Colon (tissue), 2 donors: ENCODE measurements around the gene VPS35L.
"Not testable (repeated sequence)": the region's sequence is repeated elsewhere in the genome, so short reads cannot be mapped to it uniquely, and the experiment has no call there.

Source experiments
- FAIRE-seq: peaks from 2 replicates; lab custom pipeline; 2012; peaks lifted over from hg19 to GRCh38; lab: Jason Lieb, UNC
- donor health status: control.
- donor health status: control.

Gene VPS35L

GRCh38 chr16:19712418-19713058 is 157.0 kb downstream of the VPS35L start:
- no peak for FAIRE-seq

GRCh38 chr16:19713697-19714096 is 158.2 kb downstream of the VPS35L start:
- FAIRE-seq, result no peak

GRCh38 chr16:19715566-19715965 is 160.1 kb downstream of the VPS35L start:
- no peak for FAIRE-seq

- FAIRE-seq, result no peak
These were observed 160.7 kb downstream of the VPS35L start for GRCh38 chr16:19716183-19716582.

- FAIRE-seq, result not testable (repeated sequence)
These were observed 161.2 kb downstream of the VPS35L start for GRCh38 chr16:19716728-19717127.

- no peak for FAIRE-seq
These were observed 161.8 kb downstream of the VPS35L start for GRCh38 chr16:19717314-19717713.

DNA sequence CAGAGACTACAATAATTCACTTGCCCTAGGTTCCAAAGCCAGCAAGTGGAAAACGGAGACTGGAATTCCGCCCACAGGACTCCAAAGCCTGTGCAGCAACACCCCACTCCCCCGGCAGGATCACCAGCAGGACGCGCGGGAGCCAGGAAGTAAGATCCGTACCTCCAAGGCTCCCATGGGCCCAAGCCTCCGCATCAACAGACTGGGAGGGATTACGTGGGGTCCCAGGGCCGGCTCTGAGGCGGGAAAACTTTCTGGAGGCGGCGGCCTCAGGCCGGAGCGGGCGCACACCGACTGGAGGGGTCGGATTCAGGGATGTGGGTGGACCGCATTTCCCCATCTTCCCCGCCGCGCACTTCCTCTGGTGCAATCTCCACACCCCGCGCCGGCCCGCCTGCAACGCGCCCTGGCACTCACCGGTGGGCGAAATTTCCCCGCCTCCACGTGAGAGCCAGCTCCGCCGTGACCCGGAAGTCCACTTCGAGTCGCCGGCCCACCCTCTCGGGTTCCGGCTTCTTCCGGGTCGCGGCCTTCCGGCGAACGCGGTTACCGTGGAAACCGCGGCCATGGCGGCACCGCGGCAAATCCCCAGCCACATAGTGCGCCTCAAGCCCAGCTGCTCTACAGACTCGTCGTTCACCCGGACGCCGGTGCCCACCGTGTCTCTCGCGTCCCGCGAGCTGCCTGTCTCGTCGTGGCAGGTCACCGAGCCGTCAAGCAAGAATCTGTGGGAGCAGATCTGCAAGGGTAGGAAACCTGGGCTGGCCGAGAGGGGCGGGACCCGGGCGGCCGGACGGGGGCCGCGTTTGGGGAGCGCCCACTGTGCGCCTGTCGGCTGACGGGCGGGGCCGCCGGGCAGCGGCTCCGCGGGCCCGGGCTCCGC is 162.5 kb downstream of the VPS35L start, which contains the start of the genes IQCK and KNOP1:
IQCK (plus strand) TSS at position 531 of the 883 bp plus-strand sequence; CDS start at position 567, 36 bp downstream.
KNOP1 (minus strand) TSS at position 487 of the 883 bp plus-strand sequence. CDS start 3,192 bp downstream, outside the sequence.
- no peak for FAIRE-seq

DNA sequence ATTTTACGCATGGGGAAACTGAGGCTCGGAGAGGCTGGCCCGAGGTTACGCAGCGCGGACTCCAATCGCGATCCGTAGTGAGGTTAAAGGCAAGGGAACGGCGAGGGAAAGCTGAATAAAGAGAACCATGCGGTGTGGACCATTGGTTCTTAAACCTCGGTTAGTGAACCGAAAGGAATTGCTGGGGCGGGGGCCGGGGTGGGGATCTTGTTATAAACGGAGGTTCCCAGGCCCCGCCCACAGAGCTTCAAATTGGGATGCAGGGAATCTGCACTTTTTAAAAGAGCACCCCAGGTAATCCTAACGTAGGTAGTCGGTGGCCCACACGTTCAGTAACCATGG is 163.1 kb downstream of the VPS35L start:
- FAIRE-seq, result no peak

- no peak for FAIRE-seq
These were observed 166.9 kb downstream of the VPS35L start for GRCh38 chr16:19722269-19722952.

DNA sequence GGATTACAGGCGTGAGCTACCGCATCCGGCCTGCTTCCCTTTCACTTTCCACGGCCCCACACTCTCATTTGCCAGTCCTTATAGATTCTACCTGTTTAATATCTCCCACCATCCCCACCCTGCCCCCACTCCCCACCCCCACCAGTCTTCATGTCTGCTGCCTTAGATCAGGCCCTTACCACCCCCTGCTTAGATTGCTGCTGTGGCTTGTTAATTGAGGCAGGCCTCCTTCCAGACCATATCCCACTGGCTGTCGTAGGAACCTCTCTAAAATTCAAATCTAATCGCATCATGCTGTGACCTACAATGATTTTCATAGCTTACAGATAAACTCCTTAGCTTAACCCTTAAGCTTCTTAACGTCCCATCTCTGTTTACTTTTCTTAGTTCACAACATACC is 167.5 kb downstream of the VPS35L start:
- no peak for FAIRE-seq

DNA sequence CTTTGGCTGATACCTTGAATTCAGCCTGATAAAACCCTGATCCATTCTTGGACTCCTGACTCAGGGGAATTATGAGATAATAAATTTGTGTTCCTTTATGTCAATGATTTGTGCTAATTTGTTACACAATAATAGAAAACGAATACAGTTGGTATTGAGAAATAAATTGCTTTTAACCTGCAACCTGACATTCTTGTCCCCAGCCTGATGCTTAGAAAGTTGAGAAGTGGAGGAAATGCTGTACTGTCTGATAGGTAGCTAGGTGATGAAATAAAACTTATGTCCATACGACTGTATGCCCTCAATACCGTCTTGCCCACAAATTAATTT is 173.1 kb downstream of the VPS35L start:
- FAIRE-seq, result no peak

- no peak for FAIRE-seq
These were observed 178.0 kb downstream of the VPS35L start for GRCh38 chr16:19733551-19733950.

GRCh38 chr16:19735074-19735867 is 179.8 kb downstream of the VPS35L start:
- FAIRE-seq, result no peak

GRCh38 chr16:19737306-19738038 is 182.0 kb downstream of the VPS35L start:
- no peak for FAIRE-seq

- FAIRE-seq, result no peak
These were observed 185.9 kb downstream of the VPS35L start for GRCh38 chr16:19741354-19741753.

DNA sequence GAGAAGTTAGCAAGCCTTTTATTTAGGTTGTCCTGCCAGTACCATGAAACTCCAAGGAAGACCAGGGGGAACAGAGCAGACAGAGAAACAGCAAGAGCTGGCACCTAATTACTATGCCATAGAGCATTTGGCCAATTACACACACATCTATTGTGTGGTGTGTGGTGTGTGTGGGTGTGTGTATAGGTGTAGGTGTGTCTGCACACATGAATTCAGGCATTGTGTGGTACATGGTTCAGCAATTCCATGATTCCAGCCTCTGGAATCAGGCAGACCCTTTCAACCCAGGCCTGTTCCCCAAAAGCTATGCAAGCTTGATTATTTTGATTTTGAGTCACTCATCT is 188.3 kb downstream of the VPS35L start:
- FAIRE-seq, result no peak

- no peak for FAIRE-seq
These were observed 189.2 kb downstream of the VPS35L start for GRCh38 chr16:19744670-19745069.

GRCh38 chr16:19745286-19746010 is 189.9 kb downstream of the VPS35L start:
- no peak for FAIRE-seq

DNA sequence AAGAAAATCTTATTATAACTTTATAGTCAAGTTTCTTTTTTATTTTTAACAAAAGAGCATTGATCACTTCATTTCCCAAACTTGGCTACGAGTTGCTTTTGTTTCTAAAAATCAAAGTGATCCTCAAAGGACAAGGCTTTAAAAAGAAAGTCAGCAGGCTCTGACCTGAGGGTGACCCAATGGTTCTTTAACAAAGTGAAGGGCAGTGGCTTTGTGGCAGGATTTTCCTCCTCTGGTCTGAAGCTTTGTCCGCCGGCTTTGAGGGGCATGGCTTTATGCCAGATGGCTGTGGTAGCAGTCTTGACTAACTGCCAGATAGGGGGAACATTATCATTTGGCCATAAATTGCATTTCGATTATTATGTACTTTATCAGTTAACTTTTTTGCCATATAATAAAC is 191.1 kb downstream of the VPS35L start:
- no peak for FAIRE-seq

- FAIRE-seq, result no peak
These were observed 193.1 kb downstream of the VPS35L start for GRCh38 chr16:19748389-19749168.
